ENCODE results near the gene KYAT1. TPM values are rescaled to one million over a fixed set of nuclear protein-coding genes. Genes with fewer than 3 reads are reported as not detected.
"Not testable (repeated sequence)": the region's sequence is repeated elsewhere in the genome, so short reads cannot be mapped to it uniquely, and the experiment has no call there.

KYAT1 gene
- total and polyA plus RNA-seq, 4 donors, result 8.9 to 20.5 (median 13.3) TPM

GRCh38 chr9:128808543-128808942, 73.2 kb downstream of the KYAT1 start:
- Histone ChIP-seq H3K4me1 (ENCODE audit: control insufficient read depth, insufficient read depth, low read length) (peaks cover 4% of the 10 kb centered on the region), H3K4me3 (ENCODE audit: low read depth, low read length) (no peak overlapping the region), H3K27me3 (ENCODE audit: control insufficient read depth, insufficient read depth, low read length) (no peaks in the 10 kb centered on the region), H3K36me3 (ENCODE audit: control insufficient read depth, insufficient read depth, low read length) (peaks cover 56% of the 10 kb centered on the region), H3K27ac (ENCODE audit: low read depth, low read length) (no peak overlapping the region), H3K9me3 (ENCODE audit: control insufficient read depth, insufficient read depth, low read length) (no peaks in the 10 kb centered on the region)
- no peak for DNase-seq (ENCODE audit: low read depth in 4 of 6, low spot score in 6 of 6)
- no CpG with 5 or more reads among the region's 3 CpGs for WGBS (ENCODE audit: insufficient coverage)

GRCh38 chr9:128807827-128808226, 73.9 kb downstream of the KYAT1 start:
- H3K4me3 ChIP-seq (ENCODE audit: low read depth, low read length), result no peak overlapping the region
- H3K27me3 ChIP-seq (ENCODE audit: control insufficient read depth, insufficient read depth, low read length), result no peaks in the 10 kb centered on the region
- 88% methylated on average over 14 of the region's 14 CpGs for WGBS (ENCODE audit: insufficient coverage)
- peaks cover 63% of the 10 kb centered on the region for H3K36me3 ChIP-seq (ENCODE audit: control insufficient read depth, insufficient read depth, low read length)
- DNase-seq (ENCODE audit: low read depth in 4 of 6, low spot score in 6 of 6), result no peak
- no peaks in the 10 kb centered on the region for H3K9me3 ChIP-seq (ENCODE audit: control insufficient read depth, insufficient read depth, low read length)
- H3K27ac ChIP-seq (ENCODE audit: low read depth, low read length), result no peak overlapping the region
- peaks cover 4% of the 10 kb centered on the region for H3K4me1 ChIP-seq (ENCODE audit: control insufficient read depth, insufficient read depth, low read length)

- Histone ChIP-seq H3K36me3 (ENCODE audit: control insufficient read depth, insufficient read depth, low read length) (peaks cover 81% of the 10 kb centered on the region), H3K4me3 (ENCODE audit: low read depth, low read length) (no peak overlapping the region), H3K4me1 (ENCODE audit: control insufficient read depth, insufficient read depth, low read length) (peaks cover 4% of the 10 kb centered on the region), H3K27me3 (ENCODE audit: control insufficient read depth, insufficient read depth, low read length) (no peaks in the 10 kb centered on the region), H3K9me3 (ENCODE audit: control insufficient read depth, insufficient read depth, low read length) (no peaks in the 10 kb centered on the region), H3K27ac (ENCODE audit: low read depth, low read length) (no peak overlapping the region)
- DNase-seq (ENCODE audit: low read depth in 4 of 6, low spot score in 6 of 6), result no peak
- WGBS (ENCODE audit: insufficient coverage), result 87% methylated on average over 14 of the region's 14 CpGs
These were observed 76.1 kb downstream of the KYAT1 start for GRCh38 chr9:128805661-128806060.

- Histone ChIP-seq H3K27ac (ENCODE audit: low read depth, low read length) (no peak overlapping the region), H3K27me3 (ENCODE audit: control insufficient read depth, insufficient read depth, low read length) (no peaks in the 10 kb centered on the region), H3K36me3 (ENCODE audit: control insufficient read depth, insufficient read depth, low read length) (peaks cover 89% of the 10 kb centered on the region), H3K9me3 (ENCODE audit: control insufficient read depth, insufficient read depth, low read length) (no peaks in the 10 kb centered on the region), H3K4me1 (ENCODE audit: control insufficient read depth, insufficient read depth, low read length) (peaks cover 4% of the 10 kb centered on the region), H3K4me3 (ENCODE audit: low read depth, low read length) (no peak overlapping the region)
- DNase-seq (ENCODE audit: low read depth in 4 of 6, low spot score in 6 of 6), result no peak
- 100% methylated on average over 3 of the region's 4 CpGs for WGBS (ENCODE audit: insufficient coverage)
These were observed 79.3 kb downstream of the KYAT1 start for GRCh38 chr9:128802482-128802881.

- DNase-seq (ENCODE audit: low read depth in 4 of 6, low spot score in 6 of 6), result no peak
- peaks cover 4% of the 10 kb centered on the region for H3K4me1 ChIP-seq (ENCODE audit: control insufficient read depth, insufficient read depth, low read length)
- no peak overlapping the region for H3K27ac ChIP-seq (ENCODE audit: low read depth, low read length)
- 93% methylated on average over 3 of the region's 7 CpGs for WGBS (ENCODE audit: insufficient coverage)
- H3K4me3 ChIP-seq (ENCODE audit: low read depth, low read length), result no peak overlapping the region
- no peaks in the 10 kb centered on the region for H3K9me3 ChIP-seq (ENCODE audit: control insufficient read depth, insufficient read depth, low read length)
- H3K27me3 ChIP-seq (ENCODE audit: control insufficient read depth, insufficient read depth, low read length), result no peaks in the 10 kb centered on the region
- peaks cover 85% of the 10 kb centered on the region for H3K36me3 ChIP-seq (ENCODE audit: control insufficient read depth, insufficient read depth, low read length)
These were observed 81.7 kb downstream of the KYAT1 start for GRCh38 chr9:128800061-128800460.

GRCh38 chr9:128798896-128799295, 82.9 kb downstream of the KYAT1 start:
- Histone ChIP-seq H3K4me1 (ENCODE audit: control insufficient read depth, insufficient read depth, low read length) (peaks cover 2% of the 10 kb centered on the region), H3K9me3 (ENCODE audit: control insufficient read depth, insufficient read depth, low read length) (no peaks in the 10 kb centered on the region), H3K4me3 (ENCODE audit: low read depth, low read length) (no peak overlapping the region), H3K27ac (ENCODE audit: low read depth, low read length) (no peak overlapping the region), H3K27me3 (ENCODE audit: control insufficient read depth, insufficient read depth, low read length) (no peaks in the 10 kb centered on the region), H3K36me3 (ENCODE audit: control insufficient read depth, insufficient read depth, low read length) (peaks cover 88% of the 10 kb centered on the region)
- 93% methylated on average over 8 of the region's 8 CpGs for WGBS (ENCODE audit: insufficient coverage)
- no peak for DNase-seq (ENCODE audit: low read depth in 4 of 6, low spot score in 6 of 6)

- H3K27ac ChIP-seq (ENCODE audit: low read depth, low read length); H3K9me3 ChIP-seq (ENCODE audit: control insufficient read depth, insufficient read depth, low read length); DNase-seq (ENCODE audit: low read depth in 4 of 6, low spot score in 6 of 6); H3K4me3 ChIP-seq (ENCODE audit: low read depth, low read length); H3K4me1 ChIP-seq (ENCODE audit: control insufficient read depth, insufficient read depth, low read length); H3K27me3 ChIP-seq (ENCODE audit: control insufficient read depth, insufficient read depth, low read length): not testable (repeated sequence)
- WGBS (ENCODE audit: insufficient coverage), result 40% methylated on average over 1 of the region's 2 CpGs
- H3K36me3 ChIP-seq (ENCODE audit: control insufficient read depth, insufficient read depth, low read length), result peaks cover 91% of the 10 kb centered on the region
These were observed 86.8 kb downstream of the KYAT1 start for GRCh38 chr9:128794961-128795360.

GRCh38 chr9:128792978-128793686, 88.6 kb downstream of the KYAT1 start:
- H3K27ac ChIP-seq (ENCODE audit: low read depth, low read length), result no peak overlapping the region
- H3K9me3 ChIP-seq (ENCODE audit: control insufficient read depth, insufficient read depth, low read length), result no peaks in the 10 kb centered on the region
- H3K36me3 ChIP-seq (ENCODE audit: control insufficient read depth, insufficient read depth, low read length), result peaks cover 77% of the 10 kb centered on the region
- no peak for DNase-seq (ENCODE audit: low read depth in 4 of 6, low spot score in 6 of 6)
- H3K4me1 ChIP-seq (ENCODE audit: control insufficient read depth, insufficient read depth, low read length), result peaks cover 5% of the 10 kb centered on the region
- no peak overlapping the region for H3K4me3 ChIP-seq (ENCODE audit: low read depth, low read length)
- no peaks in the 10 kb centered on the region for H3K27me3 ChIP-seq (ENCODE audit: control insufficient read depth, insufficient read depth, low read length)
- WGBS (ENCODE audit: insufficient coverage), result 94% methylated on average over 5 of the region's 8 CpGs

GRCh38 chr9:128792134-128792533, 89.6 kb downstream of the KYAT1 start:
- WGBS (ENCODE audit: insufficient coverage), result 85% methylated on average over 7 of the region's 9 CpGs

GRCh38 chr9:128790536-128790935, 91.2 kb downstream of the KYAT1 start:
- Histone ChIP-seq H3K27ac (ENCODE audit: low read depth, low read length) (no peak overlapping the region), H3K4me3 (ENCODE audit: low read depth, low read length) (no peak overlapping the region), H3K27me3 (ENCODE audit: control insufficient read depth, insufficient read depth, low read length) (no peaks in the 10 kb centered on the region), H3K9me3 (ENCODE audit: control insufficient read depth, insufficient read depth, low read length) (no peaks in the 10 kb centered on the region), H3K4me1 (ENCODE audit: control insufficient read depth, insufficient read depth, low read length) (peaks cover 15% of the 10 kb centered on the region), H3K36me3 (ENCODE audit: control insufficient read depth, insufficient read depth, low read length) (peaks cover 55% of the 10 kb centered on the region)
- no peak for DNase-seq (ENCODE audit: low read depth in 4 of 6, low spot score in 6 of 6)
- no CpG with 5 or more reads among the region's 4 CpGs for WGBS (ENCODE audit: insufficient coverage)

More at GRCh38 chr9:128792134-128792533, 89.6 kb downstream of the KYAT1 start:
- Histone ChIP-seq H3K4me1 (ENCODE audit: control insufficient read depth, insufficient read depth, low read length) (peaks cover 10% of the 10 kb centered on the region), H3K27ac (ENCODE audit: low read depth, low read length) (no peak overlapping the region), H3K4me3 (ENCODE audit: low read depth, low read length) (no peak overlapping the region), H3K9me3 (ENCODE audit: control insufficient read depth, insufficient read depth, low read length) (no peaks in the 10 kb centered on the region), H3K27me3 (ENCODE audit: control insufficient read depth, insufficient read depth, low read length) (no peaks in the 10 kb centered on the region), H3K36me3 (ENCODE audit: control insufficient read depth, insufficient read depth, low read length) (peaks cover 68% of the 10 kb centered on the region)
- no peak for DNase-seq (ENCODE audit: low read depth in 4 of 6, low spot score in 6 of 6)

All from spinal cord (tissue), 10 donors.